Upper lobe of left lung (tissue), 6 donors: ENCODE data around the gene NPTN. TPM values are rescaled to one million over a fixed set of nuclear protein-coding genes. Genes with fewer than 3 reads are reported as not detected.
A peak's percentile ranks its signal among the peaks of the same experiment; 100 is the strongest.

ENCODE experiments used
- ATAC-seq, 2 donors: fragments of 200-7000 bp; cut with Tn5 transposase; one replicate each; pipeline ENCODE4 v1.9.1; 2022; ENCODE audit warnings: mild to moderate bottlenecking in 2 of 2, moderate library complexity in 2 of 2; ENCODE audit not compliant: low FRiP score in 2 of 2
- DNase-seq, 2 donors: peaks; one replicate each; pipeline ENCODE4 v3.0.0-alpha.2; 2019 to 2020
- H3K27ac ChIP-seq, 4 donors: fragments of 200-600 bp; sonication (generic); one replicate each; pipeline ENCODE4 v1.5.1; 2016 to 2019
- H3K27me3 ChIP-seq, 4 donors: fragments of 200-600 bp; sonication (generic); one replicate each; pipeline ENCODE4 v1.5.1; 2017 to 2019
- H3K36me3 ChIP-seq, 4 donors: fragments of 200-600 bp; sonication (generic); one replicate each; pipeline ENCODE4 v1.5.1; 2016 to 2019
- H3K4me1 ChIP-seq, 4 donors: fragments of 200-600 bp; sonication (generic); one replicate each; pipeline ENCODE4 v1.5.1; 2018 to 2019
- H3K4me3 ChIP-seq, 4 donors: fragments of 200-600 bp; sonication (generic); one replicate each; pipeline ENCODE4 v1.5.1; 2017 to 2019; ENCODE audit warnings: mild to moderate bottlenecking in 2 of 4, moderate library complexity in 1 of 4
- H3K9me3 ChIP-seq, 4 donors: fragments of 200-600 bp; sonication (generic); one replicate each; pipeline ENCODE4 v1.5.1; 2018 to 2019
- CTCF ChIP-seq, 6 experiments: fragments of 450-650 bp in 4 of 6; fragments of 200-600 bp in 2 of 6; sonication (generic) in 2 of 6; IDR thresholded peaks; one replicate each; pipeline ENCODE4 v1.5.1; 2016 to 2019; ENCODE audit warnings: antibody characterized with exemption in 6 of 6
- EP300 ChIP-seq, 4 donors: sonication (generic); formaldehyde crosslinking; IDR thresholded peaks; one replicate each; pipeline ENCODE4 v1.5.1; 2017; ENCODE audit warnings: antibody characterized with exemption in 4 of 4, control low read depth in 2 of 4
- POLR2A ChIP-seq, 4 donors: fragments of 450-650 bp; IDR thresholded peaks; one replicate each; pipeline ENCODE4 v1.5.1; 2016 to 2017; ENCODE audit warnings: antibody characterized with exemption in 4 of 4, mild to moderate bottlenecking in 2 of 4
- POLR2AphosphoS5 ChIP-seq, 2 donors: sonication (generic); formaldehyde crosslinking; IDR thresholded peaks; one replicate each; pipeline ENCODE4 v1.5.1; 2017; ENCODE audit warnings: antibody characterized with exemption in 2 of 2
- WGBS, 2 donors: methylation state at CpG; one replicate each; pipeline ENCODE4 v1.1.5; 2017 to 2018; 5-methylcytosine and 5-hydroxymethylcytosine counted together
- total RNA-seq, 6 donors: library from RNA; depleted of rRNA in 4 of 6; stranded (reverse); fragments of >200 nt in 4 of 6; gene quantifications; one replicate each; pipeline versions ENCODE4 v1.1.0 to v1.2.1, GENCODE V29; 2016 to 2021
- donor health status: DM: no; HTN: no; CAD: no; lungs with moderate emphysema.
- donor health status: DM: no; HTN: yes; CAD: no; lungs with severe emphysema.

NPTN gene
- total RNA-seq, 6 donors from 2014 or later: 70.2 to 151 (median 108) TPM

- Histone ChIP-seq H3K9me3 (no peaks in the 10 kb centered on the region), H3K36me3 (no peaks in the 10 kb centered on the region), H3K4me1 (peaks cover 11 to 20% (median 14%) of the 10 kb centered on the region in 4 donors), H3K27me3 (no peaks in the 10 kb centered on the region), H3K27ac (no peak overlapping the region), H3K4me3 (no peak overlapping the region)
- DNase-seq (no peak), ATAC-seq (no peak)
- 61 to 67% methylated on average over 2 of the region's 2 CpGs for WGBS, 2 donors
- TF ChIP-seq POLR2A (IDR thresholded peaks at IDR 0.05): no peak
- no peak for TF ChIP-seq EP300 (IDR thresholded peaks at IDR 0.05)
Observed at GRCh38 chr15:73637527-73637926, 4.3 kb upstream of the NPTN start.

- Histone ChIP-seq H3K36me3 (no peaks in the 10 kb centered on the region), H3K4me1 (peaks cover 39 to 52% (median 43%) of the 10 kb centered on the region in 4 donors), H3K27ac (peak overlapping the region; percentile 94 to 100 (median 98)), H3K9me3 (no peaks in the 10 kb centered on the region), H3K27me3 (no peaks in the 10 kb centered on the region), H3K4me3 (peak overlapping the region in 3 of 4 donors; percentile 88 to 94 (median 92))
- 61 to 63% methylated on average over 6 of the region's 6 CpGs for WGBS, 2 donors
- DNase-seq (no peak), ATAC-seq (peak in 1 of 2 donors; percentile 14)
- TF ChIP-seq POLR2A (IDR thresholded peaks at IDR 0.05): no peak
- no peak for TF ChIP-seq POLR2AphosphoS5 (IDR thresholded peaks at IDR 0.05)
- TF ChIP-seq CTCF (IDR thresholded peaks at IDR 0.05): no peak
- no peak for TF ChIP-seq EP300 (IDR thresholded peaks at IDR 0.05)
Observed at GRCh38 chr15:73633991-73634495, 854 bp upstream of the NPTN start.

DNA sequence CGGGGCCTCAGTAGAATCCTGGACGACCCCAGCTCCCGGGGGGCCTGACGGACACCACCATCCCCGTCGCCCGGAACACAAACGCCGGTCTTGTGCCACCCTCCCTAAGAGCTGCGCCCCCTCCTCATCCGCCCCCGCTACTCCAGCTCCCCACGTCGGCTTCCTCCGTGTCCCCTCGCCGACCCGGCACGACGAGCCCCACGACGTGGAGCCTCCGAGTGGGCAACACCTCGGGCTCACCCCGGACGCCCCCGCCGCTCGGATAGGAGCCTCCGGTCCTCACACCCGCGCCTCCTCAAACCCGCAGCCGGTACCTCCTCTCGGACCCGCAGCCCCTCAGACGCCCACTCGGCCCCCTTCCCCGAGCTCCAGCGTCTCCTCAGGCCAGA, 525 bp downstream of the NPTN start:
- Histone ChIP-seq H3K9me3 (no peaks in the 10 kb centered on the region), H3K36me3 (no peaks in the 10 kb centered on the region), H3K27me3 (no peaks in the 10 kb centered on the region), H3K4me3 (peak overlapping the region; percentile 62 to 94 (median 90)), H3K4me1 (peaks cover 51 to 66% (median 55%) of the 10 kb centered on the region in 4 donors), H3K27ac (peak overlapping the region; percentile 94 to 100 (median 98))
- TF ChIP-seq EP300 (IDR thresholded peaks at IDR 0.05): no peak
- no peak for TF ChIP-seq CTCF (IDR thresholded peaks at IDR 0.05)
- TF ChIP-seq POLR2A (IDR thresholded peaks at IDR 0.05): no peak
- ATAC-seq (peak in 1 of 2 donors; percentile 1), DNase-seq (peak in 1 of 2 donors; percentile 28)
- WGBS, 2 donors: 0 to 3% methylated on average over 15 to 40 of the region's 40 CpGs

- Histone ChIP-seq H3K27me3 (no peaks in the 10 kb centered on the region), H3K4me3 (peak overlapping the region; percentile 62 to 94 (median 90)), H3K4me1 (peaks cover 56 to 72% (median 59%) of the 10 kb centered on the region in 4 donors), H3K36me3 (no peaks in the 10 kb centered on the region), H3K9me3 (no peaks in the 10 kb centered on the region), H3K27ac (peak overlapping the region; percentile 94 to 100 (median 98))
- 2 to 4% methylated on average over 6 of the region's 6 CpGs for WGBS, 2 donors
- DNase-seq: peak in 1 of 2 donors; percentile 61
- TF ChIP-seq EP300 (IDR thresholded peaks at IDR 0.05): no peak
- peak in 1 of 2 donors; percentile 81 for TF ChIP-seq POLR2AphosphoS5 (IDR thresholded peaks at IDR 0.05)
- TF ChIP-seq POLR2A (IDR thresholded peaks at IDR 0.05): peak in 2 of 4 donors; percentile 41 to 55
- peak; percentile 3 to 52 for ATAC-seq
Observed at GRCh38 chr15:73631915-73632669, 1.1 kb downstream of the NPTN start.

DNA sequence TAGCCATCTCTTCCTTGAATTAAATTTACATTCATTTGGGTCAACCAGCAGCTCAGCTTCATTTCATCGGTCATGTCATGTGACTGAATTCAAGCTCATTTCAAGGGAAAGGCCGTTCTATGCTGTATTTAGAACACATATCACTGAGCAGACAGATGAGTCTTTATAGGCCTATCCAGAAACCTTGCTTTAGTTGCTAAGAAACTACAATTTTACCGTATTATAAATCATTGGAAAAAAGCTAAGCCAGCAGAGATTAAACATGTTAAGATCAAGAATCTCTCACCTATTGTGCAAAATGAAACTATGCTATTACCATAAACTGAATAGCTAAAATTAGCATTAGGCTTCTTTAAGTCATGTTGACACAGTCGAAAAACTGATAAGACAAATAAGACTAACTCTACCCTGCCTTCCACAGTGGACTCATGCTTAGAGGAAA, 2.2 kb downstream of the NPTN start:
- no peak for ATAC-seq
- no peaks in the 10 kb centered on the region for H3K27me3 ChIP-seq
- H3K4me1 ChIP-seq: peaks cover 66 to 75% (median 68%) of the 10 kb centered on the region in 4 donors
- no peaks in the 10 kb centered on the region for H3K9me3 ChIP-seq
- TF ChIP-seq POLR2A (IDR thresholded peaks at IDR 0.05) (no peak), POLR2AphosphoS5 (IDR thresholded peaks at IDR 0.05) (no peak), EP300 (IDR thresholded peaks at IDR 0.05) (no peak), CTCF (IDR thresholded peaks at IDR 0.05) (no peak)
- WGBS, 2 donors: 21 to 22% methylated on average over 4 of the region's 4 CpGs
- peak overlapping the region; percentile 26 to 100 (median 98) for H3K27ac ChIP-seq
- no peaks in the 10 kb centered on the region for H3K36me3 ChIP-seq
- DNase-seq: no peak
- peak overlapping the region in 3 of 4 donors; percentile 88 to 94 (median 92) for H3K4me3 ChIP-seq
